Measurements from ENCODE around the gene MPST.

DNA sequence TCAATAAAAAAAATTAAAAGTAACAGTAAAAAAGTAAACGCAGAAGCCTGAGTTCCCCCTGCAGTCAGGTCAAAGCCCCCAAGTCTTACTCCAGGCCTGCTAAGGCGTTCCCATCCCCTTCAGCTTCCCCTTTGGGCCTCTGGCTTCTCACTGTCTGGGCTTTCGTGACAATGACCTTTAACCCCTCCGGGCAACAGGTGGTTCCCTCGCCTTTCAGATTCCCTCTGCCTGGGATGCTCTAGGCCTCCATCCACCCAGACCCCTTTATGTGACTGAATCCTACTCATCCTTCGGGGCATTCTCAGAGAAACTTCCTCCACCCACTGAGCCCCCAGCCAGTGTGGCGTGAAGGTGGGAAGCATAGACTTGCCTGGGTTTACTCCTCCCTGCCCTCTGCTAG is 8.0 kb downstream of the MPST start:
- no peak for TF ChIP-seq CTCF (conservative IDR thresholded peaks at IDR 0.05 in 1 of 2, IDR thresholded peaks at IDR 0.05 in 1 of 2; ENCODE audit: low read depth in 1 of 2, low read length in 2 of 2)
- TF ChIP-seq EZH2 (IDR thresholded peaks at IDR 0.05; ENCODE audit: low read length, missing control alignments): no peak

All from fibroblast of lung (primary cell).